H9 (cell line): ENCODE data around the gene TCOF1. TPM values are rescaled to one million over a fixed set of nuclear protein-coding genes. Genes with fewer than 3 reads are reported as not detected.
A peak's percentile ranks its signal among the peaks of the same experiment; 100 is the strongest.

Experiments used
- DNase-seq: peaks from one replicate; pipeline ENCODE4 v3.0.0-alpha.2; 2017
- H2AFZ ChIP-seq: one replicate; pipeline ENCODE4 v1.6.1; 2013; ENCODE audit warnings: mild to moderate bottlenecking, low read length, control low read depth, moderate library complexity
- H2AK5ac ChIP-seq: 2 replicates; pipeline ENCODE4 v1.6.1; 2013; ENCODE audit warnings: low read length, control low read depth, mixed read lengths; ENCODE audit not compliant: insufficient read length
- H2BK120ac ChIP-seq: one replicate; pipeline ENCODE4 v1.6.1; 2013; ENCODE audit warnings: low read depth, mild to moderate bottlenecking, low read length, control low read depth, inconsistent platforms; ENCODE audit not compliant: poor library complexity, severe bottlenecking
- H2BK12ac ChIP-seq: 2 replicates; pipeline ENCODE4 v1.6.1; 2013; ENCODE audit warnings: low read length, control low read depth, mixed read lengths, low read depth; ENCODE audit not compliant: insufficient read length
- H2BK15ac ChIP-seq: 2 replicates; pipeline ENCODE4 v1.6.1; 2013; ENCODE audit warnings: low read depth, low read length, control low read depth
- H2BK20ac ChIP-seq: one replicate; pipeline ENCODE4 v1.6.1; 2013; ENCODE audit warnings: low read depth, mild to moderate bottlenecking, low read length, control low read depth, inconsistent platforms; ENCODE audit not compliant: poor library complexity, severe bottlenecking
- H2BK5ac ChIP-seq: 2 replicates; pipeline ENCODE4 v1.6.1; 2013; ENCODE audit warnings: low read length, control low read depth, mixed read lengths; ENCODE audit not compliant: insufficient read length
- H3K14ac ChIP-seq: 2 replicates; pipeline ENCODE4 v1.6.1; 2013; ENCODE audit warnings: low read length, control low read depth; ENCODE audit not compliant: insufficient read depth
- H3K18ac ChIP-seq: 2 replicates; pipeline ENCODE4 v1.6.1; 2013; ENCODE audit warnings: low read depth, mild to moderate bottlenecking, mixed read lengths, low read length, control low read depth; ENCODE audit not compliant: insufficient read length
- H3K23ac ChIP-seq: 2 replicates; pipeline ENCODE4 v1.6.1; 2013; ENCODE audit warnings: low read length, control low read depth, mixed read lengths, low read depth; ENCODE audit not compliant: insufficient read length
- H3K23me2 ChIP-seq: 2 replicates; pipeline ENCODE4 v1.6.1; 2013; ENCODE audit warnings: low read depth, mild to moderate bottlenecking, mixed read lengths, low read length, control low read depth; ENCODE audit not compliant: insufficient read length, poor library complexity, severe bottlenecking
- H3K27ac ChIP-seq: 2 replicates; pipeline ENCODE4 v1.5.1; 2013; ENCODE audit warnings: low read length, control low read depth, mixed read lengths, low read depth; ENCODE audit not compliant: insufficient read length
- H3K27me3 ChIP-seq: 2 replicates; pipeline ENCODE4 v1.6.1; 2013; ENCODE audit warnings: low read length, control low read depth, inconsistent platforms; ENCODE audit not compliant: insufficient read depth
- H3K4ac ChIP-seq: 2 replicates; pipeline ENCODE4 v1.6.1; 2013; ENCODE audit warnings: low read depth, mild to moderate bottlenecking, control low read depth, inconsistent platforms, low read length, moderate library complexity
- H3K4me1 ChIP-seq: 2 replicates; pipeline ENCODE4 v1.6.1; 2013; ENCODE audit warnings: low read length, control low read depth, inconsistent platforms; ENCODE audit not compliant: insufficient read depth
- H3K4me2 ChIP-seq: 2 replicates; pipeline ENCODE4 v1.6.1; 2013; ENCODE audit warnings: low read length, control low read depth, mixed read lengths; ENCODE audit not compliant: insufficient read length, insufficient read depth
- H3K56ac ChIP-seq: 2 replicates; pipeline ENCODE4 v1.6.1; 2013; ENCODE audit warnings: low read depth, mild to moderate bottlenecking, mixed read lengths, low read length, control low read depth; ENCODE audit not compliant: insufficient read length
- H3K79me1 ChIP-seq: 2 replicates; pipeline ENCODE4 v1.6.1; 2013; ENCODE audit warnings: low read depth, mild to moderate bottlenecking, moderate library complexity, low read length, control low read depth, inconsistent platforms; ENCODE audit not compliant: insufficient read depth, poor library complexity, severe bottlenecking
- H3K79me2 ChIP-seq: 2 replicates; pipeline ENCODE4 v1.6.1; 2013; ENCODE audit warnings: low read length, control low read depth, inconsistent platforms; ENCODE audit not compliant: insufficient read depth
- H3K9ac ChIP-seq: 2 replicates; pipeline ENCODE4 v1.6.1; 2013; ENCODE audit warnings: low read length, control low read depth, mixed read lengths; ENCODE audit not compliant: insufficient read length; ENCODE audit errors: extremely low read depth
- H3K9me3 ChIP-seq: one replicate; pipeline ENCODE4 v1.6.1; 2013; ENCODE audit warnings: low read depth, low read length, inconsistent platforms; ENCODE audit not compliant: control insufficient read depth
- H3T11ph ChIP-seq: one replicate; pipeline ENCODE4 v1.6.1; 2013; ENCODE audit warnings: mild to moderate bottlenecking, low read length, control low read depth, inconsistent platforms
- H4K20me1 ChIP-seq: one replicate; pipeline ENCODE4 v1.6.1; 2013; ENCODE audit not compliant: control insufficient read depth, insufficient read length, insufficient read depth
- H4K5ac ChIP-seq: 2 replicates; pipeline ENCODE4 v1.6.1; 2013; ENCODE audit warnings: low read depth, mild to moderate bottlenecking, mixed read lengths, low read length, control low read depth; ENCODE audit not compliant: insufficient read length
- H4K8ac ChIP-seq: replicated peaks from 2 replicates; pipeline ENCODE4 v1.6.1; 2013; ENCODE audit warnings: low read length, control low read depth, mixed read lengths, low read depth; ENCODE audit not compliant: insufficient read length
- H4K91ac ChIP-seq: 2 replicates; pipeline ENCODE4 v1.6.1; 2013; ENCODE audit warnings: low read depth, mild to moderate bottlenecking, moderate library complexity, mixed read lengths, low read length, control low read depth; ENCODE audit not compliant: insufficient read length
- H3K27ac Mint-ChIP-seq, 3 experiments: 2 replicates in 2 of 3; 3 replicates in 1 of 3; pipeline ENCODE4 v1.8.0; 2020 to 2021; ENCODE audit warnings: mixed read lengths in 3 of 3, mild to moderate bottlenecking in 1 of 3, moderate library complexity in 1 of 3
- H3K27me3 Mint-ChIP-seq: 2 replicates; pipeline ENCODE4 v1.8.0; 2021; ENCODE audit warnings: low read depth, mild to moderate bottlenecking, moderate library complexity, mixed read lengths
- H3K36me3 Mint-ChIP-seq, 3 experiments: 2 replicates in 2 of 3; 3 replicates in 1 of 3; pipeline ENCODE4 v1.8.0; 2020 to 2021; ENCODE audit warnings: low read depth in 3 of 3, mixed read lengths in 3 of 3; ENCODE audit not compliant: insufficient read depth in 1 of 3
- H3K4me1 Mint-ChIP-seq, 2 experiments: 2 replicates each; pipeline ENCODE4 v1.8.0; 2020; ENCODE audit warnings: mixed read lengths in 2 of 2
- H3K4me3 Mint-ChIP-seq, 2 experiments: 2 replicates in 1 of 2; 3 replicates in 1 of 2; pipeline ENCODE4 v1.8.0; 2020 to 2021; ENCODE audit warnings: mild to moderate bottlenecking in 2 of 2, mixed read lengths in 2 of 2, moderate library complexity in 1 of 2
- H3K9me3 Mint-ChIP-seq, 2 experiments: 2 replicates in 1 of 2; 3 replicates in 1 of 2; pipeline ENCODE4 v1.8.0; 2020; ENCODE audit warnings: mild to moderate bottlenecking in 2 of 2, mixed read lengths in 2 of 2, moderate library complexity in 1 of 2
- WGBS: extraction: QIAGEN DNeasy Blood & Tissue Kit; methylation state at CpG from one replicate; pipeline ENCODE4 v1.1.7; 2013; ENCODE audit warnings: missing lambda C conversion rate, low lambda C conversion rate, mixed read lengths; ENCODE audit not compliant: insufficient read length; ENCODE audit errors: extremely low coverage; 5-methylcytosine and 5-hydroxymethylcytosine counted together
- total RNA-seq: library from RNA; stranded (reverse); gene quantifications from 2 replicates; pipeline ENCODE4 v1.2.1, GENCODE V29; 2021
- TF ChIP-seq, protein P1 (sequence below): fragments of 200-600 bp; sonication (generic); conservative IDR thresholded peaks from 3 replicates; pipeline ENCODE4 v1.8.0; 2021; ENCODE audit warnings: antibody characterized with exemption, mild to moderate bottlenecking

TCOF1 gene
- total RNA-seq, 1 experiment from 2014 or later: 128 TPM

DNA sequence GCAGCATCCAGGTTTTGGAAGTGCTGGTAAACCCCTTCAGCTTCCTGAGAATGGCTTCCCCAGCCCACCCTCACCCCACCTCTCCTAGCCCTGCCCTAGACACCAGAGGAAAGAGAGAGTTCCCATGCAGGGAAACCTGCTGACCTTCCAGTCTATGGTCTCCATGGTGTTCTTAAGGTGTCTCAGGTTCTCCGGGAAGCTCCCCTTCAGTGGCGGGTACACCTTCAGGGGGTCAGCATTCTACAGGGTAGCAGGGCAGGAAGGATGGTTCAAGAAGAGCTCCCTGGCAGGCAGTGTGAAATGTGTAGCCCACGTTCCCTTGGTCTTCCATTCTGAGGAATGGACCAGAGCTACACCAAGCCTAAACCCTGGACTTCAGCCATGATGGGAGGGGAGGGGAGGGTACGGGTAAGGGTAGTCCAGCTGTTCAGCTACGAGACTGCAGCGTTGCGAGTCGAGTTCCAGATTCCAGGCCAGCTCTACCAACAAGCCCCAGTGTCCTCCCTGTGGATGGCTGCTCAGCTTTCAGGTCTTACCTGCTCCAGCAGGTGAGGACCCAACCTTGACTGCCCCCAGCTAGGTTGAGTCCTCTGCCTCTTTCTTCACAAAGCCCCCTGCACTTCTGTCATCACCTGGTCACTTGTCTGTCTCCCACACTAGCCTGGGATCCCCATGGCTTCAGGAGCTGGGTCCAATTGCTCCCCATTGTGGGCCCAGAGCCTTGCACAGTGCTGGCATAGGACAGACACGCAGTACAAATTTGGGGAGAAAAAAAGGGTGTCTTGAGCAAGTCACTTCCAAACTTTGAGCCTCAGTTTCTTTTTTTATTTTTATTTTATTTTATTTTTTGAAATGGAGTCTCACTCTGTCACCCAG, 47.7 kb downstream of the TCOF1 start:
- Histone ChIP-seq H3K14ac (no peak overlapping the region), H3K23me2 (no peaks in the 10 kb centered on the region)

More for the DNA sequence above, 47.7 kb downstream of the TCOF1 start:
- Histone ChIP-seq H2AK5ac (no peak overlapping the region), H3K79me1 (no peaks in the 10 kb centered on the region), H3K27ac (no peak overlapping the region), H3T11ph (no peak overlapping the region), H4K8ac (no peak overlapping the region), H3K4me2 (no peak overlapping the region), H3K79me2 (no peaks in the 10 kb centered on the region), H3K18ac (no peak overlapping the region), H2BK12ac (no peak overlapping the region), H4K91ac (no peak overlapping the region), H3K56ac (no peak overlapping the region), H3K27me3 (no peaks in the 10 kb centered on the region), H3K9ac (no peak overlapping the region), H3K9me3 (no peaks in the 10 kb centered on the region), H2BK5ac (no peak overlapping the region), H3K23ac (no peak overlapping the region), H2BK120ac (no peak overlapping the region), H2BK20ac (no peak overlapping the region), H3K4me1 (peaks cover 2% of the 10 kb centered on the region; the same call in 1 of the 2 replicates), H2AFZ (no peak overlapping the region), H4K5ac (no peak overlapping the region), H4K20me1 (no peaks in the 10 kb centered on the region), H2BK15ac (no peak overlapping the region), H3K4ac (no peak overlapping the region)
- no CpG with 5 or more reads among the region's 9 CpGs for WGBS
- H3K4me3 Mint-ChIP-seq: no peak overlapping the region
- H3K4me1 Mint-ChIP-seq: peaks cover 18% of the 10 kb centered on the region in 2 experiments
- TF ChIP-seq, protein P1, sequence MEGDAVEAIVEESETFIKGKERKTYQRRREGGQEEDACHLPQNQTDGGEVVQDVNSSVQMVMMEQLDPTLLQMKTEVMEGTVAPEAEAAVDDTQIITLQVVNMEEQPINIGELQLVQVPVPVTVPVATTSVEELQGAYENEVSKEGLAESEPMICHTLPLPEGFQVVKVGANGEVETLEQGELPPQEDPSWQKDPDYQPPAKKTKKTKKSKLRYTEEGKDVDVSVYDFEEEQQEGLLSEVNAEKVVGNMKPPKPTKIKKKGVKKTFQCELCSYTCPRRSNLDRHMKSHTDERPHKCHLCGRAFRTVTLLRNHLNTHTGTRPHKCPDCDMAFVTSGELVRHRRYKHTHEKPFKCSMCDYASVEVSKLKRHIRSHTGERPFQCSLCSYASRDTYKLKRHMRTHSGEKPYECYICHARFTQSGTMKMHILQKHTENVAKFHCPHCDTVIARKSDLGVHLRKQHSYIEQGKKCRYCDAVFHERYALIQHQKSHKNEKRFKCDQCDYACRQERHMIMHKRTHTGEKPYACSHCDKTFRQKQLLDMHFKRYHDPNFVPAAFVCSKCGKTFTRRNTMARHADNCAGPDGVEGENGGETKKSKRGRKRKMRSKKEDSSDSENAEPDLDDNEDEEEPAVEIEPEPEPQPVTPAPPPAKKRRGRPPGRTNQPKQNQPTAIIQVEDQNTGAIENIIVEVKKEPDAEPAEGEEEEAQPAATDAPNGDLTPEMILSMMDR: no peak
- no peaks in the 10 kb centered on the region; a peak in 2 of 5 replicates for H3K9me3 Mint-ChIP-seq
- H3K36me3 Mint-ChIP-seq: peaks cover 15 to 25% (median 20%) of the 10 kb centered on the region in 3 experiments
- no peaks in the 10 kb centered on the region for H3K27me3 Mint-ChIP-seq
- DNase-seq: no peak
- H3K27ac Mint-ChIP-seq: peak overlapping the region in 1 of 3 experiments; percentile 85; a peak in 1 of 7 replicates
